Large intestine (tissue), 3 donors: Measurements from ENCODE around the gene NDUFA13. TPM values are rescaled to one million over a fixed set of nuclear protein-coding genes. Genes with fewer than 3 reads are reported as not detected.

Experiments used
- DNase-seq, 2 donors: peaks; one replicate each; pipeline versions ENCODE4 v3.0.0 to v3.0.0-alpha.2; 2013
- H3K27ac ChIP-seq: one replicate; pipeline ENCODE4 v1.5.1; 2013; ENCODE audit warnings: low read length
- H3K27me3 ChIP-seq: 2 replicates; pipeline ENCODE4 v1.6.1; 2013; ENCODE audit warnings: low read length; ENCODE audit not compliant: control insufficient read depth, insufficient read depth
- H3K36me3 ChIP-seq: 2 replicates; pipeline ENCODE4 v1.6.1; 2013; ENCODE audit warnings: low read length; ENCODE audit not compliant: control insufficient read depth, insufficient read depth
- H3K4me1 ChIP-seq: one replicate; pipeline ENCODE4 v1.6.1; 2013; ENCODE audit warnings: low read length; ENCODE audit not compliant: control insufficient read depth, insufficient read depth
- H3K4me3 ChIP-seq: one replicate; pipeline ENCODE4 v1.5.1; 2013; ENCODE audit warnings: low read length
- H3K9me3 ChIP-seq: one replicate; pipeline ENCODE4 v1.6.1; 2013; ENCODE audit warnings: mild to moderate bottlenecking, low read depth, low read length, moderate library complexity; ENCODE audit not compliant: control insufficient read depth
- WGBS: methylation state at CpG from one replicate; pipeline ENCODE4 v1.1.5; 2013; ENCODE audit warnings: low lambda C conversion rate; ENCODE audit not compliant: insufficient coverage; 5-methylcytosine and 5-hydroxymethylcytosine counted together
- polyA plus RNA-seq: library from polyadenylated mRNA; unstranded; fragments of 120-200 nt; gene quantifications from one replicate; pipeline ENCODE4 v1.2.1, GENCODE V29; 2013

The NDUFA13 gene
- polyA plus RNA-seq, 1 donor, result 219 TPM

DNA sequence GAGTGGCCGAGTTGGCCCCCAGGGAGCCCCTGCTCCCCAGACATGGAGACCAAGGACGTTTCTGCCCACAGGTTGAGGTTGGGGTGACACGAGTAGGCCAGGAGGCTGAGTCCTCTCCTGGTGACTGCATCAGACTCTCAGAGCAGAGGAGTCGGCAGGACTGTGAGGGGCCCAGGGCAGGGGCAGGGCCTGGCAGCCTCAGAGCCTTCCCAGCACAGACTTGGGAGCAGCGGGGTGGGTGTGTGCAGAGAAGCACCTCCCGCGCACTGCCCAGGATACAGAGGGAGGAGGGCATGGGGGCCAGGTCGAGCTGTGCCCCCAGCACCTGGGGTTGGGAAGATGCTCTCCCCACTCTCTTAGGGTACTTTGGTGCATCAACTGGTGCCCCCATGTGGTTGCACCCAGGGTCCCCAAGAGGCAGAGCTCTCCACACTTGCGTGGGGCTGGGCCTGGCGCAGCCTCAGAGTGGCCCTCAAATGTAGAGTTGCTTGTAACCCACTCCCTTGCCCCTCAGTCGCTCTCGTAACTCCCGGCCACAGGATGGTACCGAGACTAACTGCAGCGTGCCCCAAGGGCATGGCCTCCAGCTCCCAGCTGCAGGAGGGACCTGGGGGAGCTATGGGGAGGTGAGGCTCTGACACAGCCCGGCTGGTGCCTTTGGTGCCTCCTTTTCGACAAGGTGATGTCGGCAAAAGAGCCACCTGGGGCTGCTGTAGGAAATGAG is 16.6 kb upstream of the NDUFA13 start:
- no peak overlapping the region for H3K27ac ChIP-seq
- H3K9me3 ChIP-seq, result no peaks in the 10 kb centered on the region
- no peaks in the 10 kb centered on the region for H3K27me3 ChIP-seq
- no peak overlapping the region for H3K4me3 ChIP-seq
- WGBS, result no CpG with 5 or more reads among the region's 18 CpGs
- DNase-seq, result no peak
- H3K4me1 ChIP-seq, result no peaks in the 10 kb centered on the region
- H3K36me3 ChIP-seq, result peaks cover 91% of the 10 kb centered on the region

DNA sequence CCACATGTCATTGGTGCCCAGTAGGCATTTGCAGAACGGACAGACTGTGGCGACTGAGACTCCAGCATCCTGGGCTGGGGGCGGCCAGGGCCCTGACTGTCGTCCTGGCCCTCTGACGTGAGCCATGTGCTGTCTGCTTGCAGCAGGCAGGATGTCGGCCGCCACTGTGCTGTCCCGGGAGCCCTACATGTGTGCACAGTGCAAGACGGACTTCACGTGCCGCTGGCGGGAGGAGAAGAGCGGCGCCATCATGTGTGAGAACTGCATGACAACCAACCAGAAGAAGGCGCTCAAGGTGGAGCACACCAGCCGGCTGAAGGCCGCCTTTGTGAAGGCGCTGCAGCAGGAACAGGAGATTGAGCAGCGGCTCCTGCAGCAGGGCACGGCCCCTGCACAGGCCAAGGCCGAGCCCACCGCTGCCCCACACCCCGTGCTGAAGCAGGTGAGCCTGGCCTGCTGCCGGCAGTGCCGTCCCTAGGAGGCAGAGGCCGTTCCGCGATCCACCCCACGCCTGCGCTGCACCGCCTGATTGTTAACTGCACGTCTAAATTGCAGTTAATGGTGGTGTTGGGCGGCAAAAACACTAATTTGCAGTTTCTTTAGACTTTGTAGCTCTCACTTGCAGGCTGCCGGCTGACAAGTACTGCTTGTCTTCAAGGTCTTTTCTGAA is 14.9 kb upstream of the NDUFA13 start:
- H3K27ac ChIP-seq, result no peak overlapping the region
- DNase-seq, result no peak
- H3K36me3 ChIP-seq, result peaks cover 94% of the 10 kb centered on the region
- H3K9me3 ChIP-seq, result no peaks in the 10 kb centered on the region
- H3K4me1 ChIP-seq, result no peaks in the 10 kb centered on the region
- no CpG with 5 or more reads among the region's 34 CpGs for WGBS
- no peaks in the 10 kb centered on the region for H3K27me3 ChIP-seq
- no peak overlapping the region for H3K4me3 ChIP-seq

DNA sequence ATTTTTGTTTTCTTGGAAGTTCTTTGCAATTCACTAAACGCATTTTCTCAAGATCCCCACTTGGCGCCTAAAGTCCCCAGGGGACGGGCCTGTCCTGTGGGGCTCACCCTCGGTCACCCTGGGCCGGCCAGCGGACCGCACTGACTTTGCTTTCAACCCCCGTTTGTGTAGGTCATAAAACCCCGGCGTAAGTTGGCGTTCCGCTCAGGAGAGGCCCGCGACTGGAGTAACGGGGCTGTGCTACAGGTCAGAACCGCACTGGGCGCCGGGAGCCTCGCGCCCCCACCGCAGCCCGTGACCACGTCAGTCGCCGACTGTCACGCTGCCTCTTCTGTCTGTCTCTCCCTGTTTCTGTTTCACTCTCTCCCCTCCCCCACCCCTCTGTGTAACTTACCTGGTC is 14.2 kb upstream of the NDUFA13 start:
- Histone ChIP-seq H3K4me3 (no peak overlapping the region), H3K4me1 (no peaks in the 10 kb centered on the region), H3K27ac (no peak overlapping the region), H3K9me3 (no peaks in the 10 kb centered on the region), H3K27me3 (no peaks in the 10 kb centered on the region), H3K36me3 (peaks cover 93% of the 10 kb centered on the region)
- no CpG with 5 or more reads among the region's 26 CpGs for WGBS
- DNase-seq, result no peak

DNA sequence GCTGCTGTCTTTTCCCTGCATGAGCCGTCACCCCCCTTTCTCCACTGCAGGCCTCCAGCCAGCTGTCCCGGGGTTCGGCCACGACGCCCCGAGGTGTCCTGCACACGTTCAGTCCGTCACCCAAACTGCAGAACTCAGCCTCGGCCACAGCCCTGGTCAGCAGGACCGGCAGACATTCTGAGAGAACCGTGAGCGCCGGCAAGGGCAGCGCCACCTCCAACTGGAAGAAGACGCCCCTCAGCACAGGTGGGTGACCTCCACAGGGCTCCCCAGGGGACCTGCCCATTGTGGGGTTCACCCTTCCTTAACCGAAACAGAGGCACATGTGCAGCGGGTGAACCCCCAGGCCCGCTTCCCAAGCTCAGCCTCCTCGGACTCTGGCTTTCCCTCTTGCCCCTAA is 13.7 kb upstream of the NDUFA13 start:
- Histone ChIP-seq H3K27ac (no peak overlapping the region), H3K4me3 (no peak overlapping the region), H3K4me1 (no peaks in the 10 kb centered on the region), H3K36me3 (peaks cover 92% of the 10 kb centered on the region), H3K27me3 (no peaks in the 10 kb centered on the region), H3K9me3 (no peaks in the 10 kb centered on the region)
- no CpG with 5 or more reads among the region's 19 CpGs for WGBS
- no peak for DNase-seq

DNA sequence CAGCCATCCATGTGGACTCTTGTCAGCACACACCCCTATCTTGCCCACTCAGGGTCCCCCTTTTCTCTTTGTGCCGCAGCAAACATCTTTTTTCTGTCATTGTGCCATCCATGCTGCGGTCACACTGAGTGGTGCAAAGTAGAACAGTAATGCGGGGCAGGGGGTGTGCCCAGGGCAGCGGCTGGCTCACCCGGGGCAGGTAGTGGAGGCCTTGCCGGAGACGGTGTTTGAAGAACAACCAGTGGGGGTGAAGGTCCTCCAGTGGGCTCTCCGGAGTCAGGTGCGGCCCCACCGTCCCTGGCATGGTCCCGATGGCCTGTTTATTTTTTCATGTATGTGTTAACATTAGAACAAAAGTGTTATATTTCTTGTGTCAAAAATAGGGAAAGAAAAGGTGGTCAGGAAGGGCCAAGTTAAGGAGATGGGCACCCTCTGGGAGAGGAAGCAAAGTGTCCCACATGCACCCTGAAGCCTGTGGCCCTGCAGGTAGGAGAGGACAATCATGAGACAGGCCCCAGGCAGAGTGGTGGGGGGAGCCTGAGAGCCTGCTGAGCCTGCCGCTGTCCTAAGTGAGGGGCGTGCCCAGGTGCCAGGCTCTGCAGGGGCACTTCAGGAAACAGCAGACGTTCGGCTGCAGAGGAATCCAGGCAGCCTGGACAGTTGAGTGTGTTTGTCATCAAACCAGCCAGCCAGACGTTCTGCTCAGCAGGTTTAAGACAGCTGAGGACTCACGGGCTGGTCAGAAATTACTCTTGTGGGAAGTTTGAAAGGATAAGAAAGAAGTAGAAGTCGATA is 13.0 kb upstream of the NDUFA13 start:
- no CpG with 5 or more reads among the region's 18 CpGs for WGBS
- Histone ChIP-seq H3K4me3 (no peak overlapping the region), H3K27ac (no peak overlapping the region), H3K4me1 (no peaks in the 10 kb centered on the region), H3K9me3 (no peaks in the 10 kb centered on the region), H3K36me3 (peaks cover 88% of the 10 kb centered on the region), H3K27me3 (no peaks in the 10 kb centered on the region)
- no peak for DNase-seq

DNA sequence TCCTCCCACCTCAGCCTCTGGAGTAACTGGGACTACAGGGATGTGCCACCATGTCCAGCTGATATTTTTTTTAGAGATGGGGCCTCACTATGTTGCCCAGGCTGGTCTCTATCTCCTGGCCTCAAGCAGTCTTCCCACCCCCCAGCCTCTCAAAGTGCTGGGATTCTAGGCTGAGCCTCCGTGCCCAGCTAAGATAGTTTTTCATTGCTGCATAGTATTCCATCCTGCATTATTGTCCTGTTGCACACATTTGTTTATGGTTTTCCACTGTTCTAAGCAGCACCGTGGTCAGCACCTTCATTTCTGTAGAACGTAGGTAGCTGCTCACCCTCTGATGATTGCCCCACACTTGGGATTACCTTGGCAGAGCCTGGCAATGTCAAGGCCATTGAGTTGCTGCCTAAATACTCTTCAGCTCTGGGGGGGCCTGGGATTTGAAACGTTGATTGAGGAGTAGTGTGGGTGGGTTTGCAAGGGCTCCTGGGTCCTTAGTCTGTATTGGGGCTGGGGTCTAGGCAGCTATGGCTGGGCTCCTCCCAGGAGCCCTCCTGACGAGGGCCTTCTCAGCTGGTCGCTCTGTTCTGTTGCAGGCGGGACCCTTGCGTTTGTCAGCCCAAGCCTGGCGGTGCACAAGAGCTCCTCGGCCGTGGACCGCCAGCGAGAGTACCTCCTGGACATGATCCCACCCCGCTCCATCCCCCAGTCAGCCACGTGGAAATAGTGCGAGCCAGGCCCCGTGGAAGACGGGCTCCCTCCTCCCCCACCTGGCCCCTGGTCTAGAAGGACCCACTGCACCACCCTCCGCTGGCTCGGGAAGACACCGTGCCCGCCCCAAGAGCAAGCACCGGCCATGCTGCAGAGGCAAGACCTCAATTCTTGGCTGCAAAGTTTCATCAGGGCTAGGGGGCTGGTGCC is 11.0 kb upstream of the NDUFA13 start:
- Histone ChIP-seq H3K4me3 (no peak overlapping the region), H3K27me3 (no peaks in the 10 kb centered on the region), H3K9me3 (no peaks in the 10 kb centered on the region), H3K4me1 (no peaks in the 10 kb centered on the region), H3K27ac (no peak overlapping the region), H3K36me3 (peaks cover 74% of the 10 kb centered on the region)
- no CpG with 5 or more reads among the region's 23 CpGs for WGBS
- no peak for DNase-seq

DNA sequence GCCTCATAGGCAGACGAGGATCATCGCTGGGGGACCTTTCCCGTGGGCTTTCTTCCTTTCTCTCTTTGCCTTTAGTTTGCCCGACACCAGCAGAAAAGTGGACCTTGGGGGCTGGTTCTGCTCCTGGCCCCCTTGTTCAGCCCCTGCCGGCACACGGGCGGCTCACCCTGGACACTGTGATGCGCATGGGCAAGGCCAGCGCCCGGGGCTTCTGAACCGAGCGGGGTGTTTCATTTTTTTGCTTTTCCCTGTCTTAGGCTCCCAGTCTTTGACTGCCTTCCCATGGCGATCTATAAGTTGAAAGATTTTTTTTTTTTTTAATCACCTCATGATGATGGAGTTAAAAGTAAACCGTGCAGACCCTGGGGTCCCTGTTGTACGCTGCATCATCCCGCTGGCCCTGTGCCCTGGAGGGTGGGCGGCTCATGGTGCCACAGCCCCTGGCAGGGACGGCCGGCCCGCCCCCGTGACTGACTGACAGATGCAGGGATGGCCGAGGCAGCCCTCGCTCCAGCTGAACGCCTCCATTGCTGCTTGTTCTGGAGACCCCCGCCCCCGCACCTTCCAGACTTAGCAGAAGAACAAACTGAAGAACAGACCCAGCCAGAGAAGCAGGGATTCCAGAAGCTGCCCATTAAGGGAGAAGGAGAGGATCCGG is 10.2 kb upstream of the NDUFA13 start:
- Histone ChIP-seq H3K36me3 (peaks cover 66% of the 10 kb centered on the region), H3K27ac (no peak overlapping the region)
- WGBS, result 100% methylated on average over 3 of the region's 27 CpGs

DNA sequence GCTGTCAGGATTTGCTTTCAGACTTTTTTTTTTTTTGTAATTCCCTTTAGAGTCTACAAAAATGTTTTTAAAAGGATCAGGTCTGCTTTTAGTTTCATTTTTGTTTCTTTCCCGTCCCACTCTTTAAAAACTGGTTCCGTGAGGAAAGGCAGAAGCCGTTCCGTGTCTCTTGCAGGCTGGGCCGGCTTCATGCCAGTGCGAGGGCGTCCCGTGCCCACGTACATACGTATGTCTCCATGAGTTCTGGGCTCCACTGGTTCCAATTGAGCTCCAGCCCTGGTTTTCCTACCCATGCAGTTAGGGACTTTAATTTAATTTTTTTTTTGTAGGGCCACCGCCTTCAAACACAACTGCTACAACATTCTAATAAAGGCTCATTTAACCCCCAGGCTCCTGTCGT is 9.4 kb upstream of the NDUFA13 start:
- 73% methylated on average over 3 of the region's 12 CpGs for WGBS
- Histone ChIP-seq H3K27ac (no peak overlapping the region), H3K27me3 (no peaks in the 10 kb centered on the region), H3K9me3 (no peaks in the 10 kb centered on the region), H3K4me1 (no peaks in the 10 kb centered on the region), H3K4me3 (no peak overlapping the region), H3K36me3 (peaks cover 58% of the 10 kb centered on the region)
- DNase-seq, result no peak

More for the DNA sequence above, 10.2 kb upstream of the NDUFA13 start:
- no peak for DNase-seq
- Histone ChIP-seq H3K4me3 (no peak overlapping the region), H3K4me1 (no peaks in the 10 kb centered on the region), H3K27me3 (no peaks in the 10 kb centered on the region), H3K9me3 (no peaks in the 10 kb centered on the region)

DNA sequence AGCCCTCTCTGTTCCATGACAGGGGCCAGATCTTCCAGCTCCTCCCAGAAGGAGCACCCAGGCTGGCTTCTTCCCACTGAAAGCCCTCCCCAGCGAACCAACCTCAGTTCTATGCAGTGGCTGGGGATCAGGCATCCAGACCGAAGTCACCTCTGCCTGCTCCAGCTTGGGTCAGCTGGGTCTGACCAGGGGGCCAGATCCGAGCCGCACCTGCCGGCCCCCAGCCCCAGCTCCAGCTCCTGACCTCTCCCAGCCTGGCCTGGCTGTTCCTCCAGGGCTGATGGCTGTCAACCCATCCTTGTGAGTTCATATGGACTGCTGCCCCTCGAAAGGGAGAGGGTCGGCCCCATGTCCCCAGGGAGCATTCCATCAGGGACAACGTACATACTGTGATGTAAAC is 8.7 kb upstream of the NDUFA13 start:
- H3K27ac ChIP-seq, result no peak overlapping the region
- no CpG with 5 or more reads among the region's 8 CpGs for WGBS
- no peaks in the 10 kb centered on the region for H3K4me1 ChIP-seq
- H3K4me3 ChIP-seq, result no peak overlapping the region
- peaks cover 50% of the 10 kb centered on the region for H3K36me3 ChIP-seq
- no peak for DNase-seq
- H3K27me3 ChIP-seq, result no peaks in the 10 kb centered on the region
- H3K9me3 ChIP-seq, result no peaks in the 10 kb centered on the region
